ENCODE measurements around the gene BMX.

Gene BMX

GRCh38 chrX:15515931-15516330 lies 15.3 kb downstream of the BMX start:
- Mint-ChIP-seq H3K36me3 (ENCODE audit: insufficient read depth) (no peaks in the 10 kb centered on the region), H3K4me3 (no peak overlapping the region), H3K27ac (no peak overlapping the region), H3K9me3 (no peaks in the 10 kb centered on the region), H3K27me3 (no peaks in the 10 kb centered on the region), H3K4me1 (ENCODE audit: low read depth in 2 of 2) (no peaks in the 10 kb centered on the region)
- DNase-seq (no peak), ATAC-seq (replicated peaks) (no peak)

- Mint-ChIP-seq H3K27me3 (peaks cover 9 to 15% of the 10 kb centered on the region in 2 donors), H3K9me3 (no peaks in the 10 kb centered on the region), H3K4me1 (ENCODE audit: low read depth in 2 of 2) (no peaks in the 10 kb centered on the region), H3K27ac (no peak overlapping the region), H3K36me3 (ENCODE audit: insufficient read depth) (no peaks in the 10 kb centered on the region), H3K4me3 (no peak overlapping the region)
- no peak for ATAC-seq (replicated peaks)
- DNase-seq: no peak
Measured at GRCh38 chrX:15522464-15522863, 21.9 kb downstream of the BMX start.

GRCh38 chrX:15523088-15523487 lies 22.5 kb downstream of the BMX start:
- H3K27ac Mint-ChIP-seq: no peak overlapping the region
- no peak for DNase-seq
- peaks cover 9 to 15% of the 10 kb centered on the region in 2 donors for H3K27me3 Mint-ChIP-seq
- H3K36me3 Mint-ChIP-seq (ENCODE audit: insufficient read depth): no peaks in the 10 kb centered on the region
- ATAC-seq (replicated peaks): no peak
- no peak overlapping the region for H3K4me3 Mint-ChIP-seq
- H3K9me3 Mint-ChIP-seq: no peaks in the 10 kb centered on the region
- no peaks in the 10 kb centered on the region for H3K4me1 Mint-ChIP-seq (ENCODE audit: low read depth in 2 of 2)

GRCh38 chrX:15524417-15524816 lies 23.8 kb downstream of the BMX start:
- Mint-ChIP-seq H3K4me3 (no peak overlapping the region), H3K27me3 (peaks cover 9 to 15% of the 10 kb centered on the region in 2 donors), H3K36me3 (ENCODE audit: insufficient read depth) (no peaks in the 10 kb centered on the region), H3K27ac (no peak overlapping the region), H3K9me3 (no peaks in the 10 kb centered on the region), H3K4me1 (ENCODE audit: low read depth in 2 of 2) (no peaks in the 10 kb centered on the region)
- ATAC-seq (replicated peaks) (no peak), DNase-seq (no peak)

- DNase-seq (no peak), ATAC-seq (replicated peaks) (no peak)
- H3K9me3 Mint-ChIP-seq: no peaks in the 10 kb centered on the region
Measured at GRCh38 chrX:15525664-15526416, 25.2 kb downstream of the BMX start.

GRCh38 chrX:15529165-15529564 lies 28.6 kb downstream of the BMX start:
- ATAC-seq (replicated peaks): no peak
- no peaks in the 10 kb centered on the region for H3K9me3 Mint-ChIP-seq
- H3K27me3 Mint-ChIP-seq: no peaks in the 10 kb centered on the region

More at GRCh38 chrX:15525664-15526416, 25.2 kb downstream of the BMX start:
- Mint-ChIP-seq H3K4me1 (ENCODE audit: low read depth in 2 of 2) (no peaks in the 10 kb centered on the region), H3K36me3 (ENCODE audit: insufficient read depth) (no peaks in the 10 kb centered on the region), H3K4me3 (no peak overlapping the region), H3K27me3 (peaks cover 9 to 15% of the 10 kb centered on the region in 2 donors), H3K27ac (no peak overlapping the region)

GRCh38 chrX:15530318-15530717 lies 29.7 kb downstream of the BMX start:
- H3K27ac Mint-ChIP-seq: no peak overlapping the region
- no peak for DNase-seq
- no peaks in the 10 kb centered on the region for H3K27me3 Mint-ChIP-seq
- H3K4me1 Mint-ChIP-seq (ENCODE audit: low read depth in 2 of 2): no peaks in the 10 kb centered on the region
- no peaks in the 10 kb centered on the region for H3K36me3 Mint-ChIP-seq (ENCODE audit: insufficient read depth)
- ATAC-seq (replicated peaks): no peak
- H3K9me3 Mint-ChIP-seq: no peaks in the 10 kb centered on the region
- no peak overlapping the region for H3K4me3 Mint-ChIP-seq

More at GRCh38 chrX:15529165-15529564, 28.6 kb downstream of the BMX start:
- H3K36me3 Mint-ChIP-seq (ENCODE audit: insufficient read depth): no peaks in the 10 kb centered on the region
- DNase-seq: no peak
- H3K4me3 Mint-ChIP-seq: no peak overlapping the region
- H3K4me1 Mint-ChIP-seq (ENCODE audit: low read depth in 2 of 2): no peaks in the 10 kb centered on the region
- H3K27ac Mint-ChIP-seq: no peak overlapping the region

- no peaks in the 10 kb centered on the region for H3K4me1 Mint-ChIP-seq (ENCODE audit: low read depth in 2 of 2)
- no peaks in the 10 kb centered on the region for H3K36me3 Mint-ChIP-seq (ENCODE audit: insufficient read depth)
- H3K27me3 Mint-ChIP-seq: peaks cover 0 to 8% of the 10 kb centered on the region in 2 donors
- ATAC-seq (replicated peaks) (no peak), DNase-seq (no peak)
- H3K27ac Mint-ChIP-seq: no peak overlapping the region
- H3K4me3 Mint-ChIP-seq: no peak overlapping the region
- H3K9me3 Mint-ChIP-seq: no peaks in the 10 kb centered on the region
Measured at GRCh38 chrX:15546745-15547144, 46.1 kb downstream of the BMX start.

- Mint-ChIP-seq H3K4me1 (ENCODE audit: low read depth in 2 of 2) (no peaks in the 10 kb centered on the region), H3K36me3 (ENCODE audit: insufficient read depth) (no peaks in the 10 kb centered on the region), H3K4me3 (no peak overlapping the region), H3K27me3 (peaks cover 0 to 8% of the 10 kb centered on the region in 2 donors), H3K9me3 (no peaks in the 10 kb centered on the region), H3K27ac (no peak overlapping the region)
- no peak for ATAC-seq (replicated peaks)
- no peak for DNase-seq
Measured at GRCh38 chrX:15547356-15547755, 46.7 kb downstream of the BMX start.

GRCh38 chrX:15549189-15550012 lies 48.8 kb downstream of the BMX start:
- DNase-seq: no peak
- H3K27me3 Mint-ChIP-seq: peaks cover 0 to 8% of the 10 kb centered on the region in 2 donors

GRCh38 chrX:15559227-15559626 lies 58.6 kb downstream of the BMX start:
- Mint-ChIP-seq H3K27ac (no peak overlapping the region), H3K9me3 (no peaks in the 10 kb centered on the region), H3K4me3 (no peak overlapping the region), H3K27me3 (no peaks in the 10 kb centered on the region), H3K36me3 (ENCODE audit: insufficient read depth) (no peaks in the 10 kb centered on the region), H3K4me1 (ENCODE audit: low read depth in 2 of 2) (no peaks in the 10 kb centered on the region)
- ATAC-seq (replicated peaks) (no peak), DNase-seq (no peak)

More at GRCh38 chrX:15549189-15550012, 48.8 kb downstream of the BMX start:
- ATAC-seq (replicated peaks): no peak
- no peaks in the 10 kb centered on the region for H3K36me3 Mint-ChIP-seq (ENCODE audit: insufficient read depth)
- no peak overlapping the region for H3K27ac Mint-ChIP-seq
- H3K4me1 Mint-ChIP-seq (ENCODE audit: low read depth in 2 of 2): no peaks in the 10 kb centered on the region
- H3K4me3 Mint-ChIP-seq: no peak overlapping the region
- no peaks in the 10 kb centered on the region for H3K9me3 Mint-ChIP-seq

GRCh38 chrX:15560924-15561323 lies 60.3 kb downstream of the BMX start:
- Mint-ChIP-seq H3K27me3 (peaks cover 2 to 4% of the 10 kb centered on the region in 2 donors), H3K4me3 (no peak overlapping the region), H3K9me3 (no peaks in the 10 kb centered on the region), H3K27ac (no peak overlapping the region), H3K36me3 (ENCODE audit: insufficient read depth) (no peaks in the 10 kb centered on the region), H3K4me1 (ENCODE audit: low read depth in 2 of 2) (peaks cover 0 to 3% of the 10 kb centered on the region in 2 donors)
- ATAC-seq (replicated peaks): no peak
- no peak for DNase-seq

GRCh38 chrX:15563056-15563455 lies 62.4 kb downstream of the BMX start:
- no peak for ATAC-seq (replicated peaks)
- Mint-ChIP-seq H3K4me3 (no peak overlapping the region), H3K9me3 (no peaks in the 10 kb centered on the region), H3K4me1 (ENCODE audit: low read depth in 2 of 2) (peaks cover 0 to 12% of the 10 kb centered on the region in 2 donors), H3K36me3 (ENCODE audit: insufficient read depth) (no peaks in the 10 kb centered on the region), H3K27me3 (peaks cover 7 to 16% of the 10 kb centered on the region in 2 donors), H3K27ac (no peak overlapping the region)
- no peak for DNase-seq

Measured in effector memory CD8-positive, alpha-beta T cell (primary cell).